Measurements from ENCODE around the gene KRT33A.

DNA sequence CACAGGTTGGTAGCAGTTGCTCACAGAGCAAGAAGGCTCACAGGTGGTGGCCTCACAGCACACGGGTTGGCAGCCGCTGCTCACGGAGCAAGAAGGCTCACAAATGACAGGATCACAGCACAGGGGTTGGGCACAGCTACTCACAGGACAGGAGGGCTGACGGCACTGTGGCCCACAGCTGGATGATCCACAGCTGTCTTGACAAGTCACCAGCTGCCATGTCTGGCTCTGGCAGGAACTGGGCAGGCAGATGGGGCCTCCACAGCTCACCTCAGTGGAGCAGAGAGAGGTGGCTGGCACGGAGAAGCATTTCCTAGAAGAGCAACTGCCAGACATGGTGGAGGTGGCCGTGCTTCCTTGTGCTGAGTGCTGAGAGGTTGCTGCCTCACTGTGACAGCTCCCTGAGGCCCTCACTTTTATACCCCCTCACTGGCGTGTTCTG, 41.7 kb downstream of the KRT33A start, which contains the start of gene KRTAP16-1:
- TF ChIP-seq GATA2 (IDR thresholded peaks at IDR 0.05; ENCODE audit: low read depth, low read length), result no peak
- no peak for TF ChIP-seq GATA3 (IDR thresholded peaks at IDR 0.05; ENCODE audit: low read depth, low read length)
